Astrocyte of the spinal cord (primary cell): ENCODE data around the gene ZNF195.
A peak's percentile ranks its signal among the peaks of the same experiment; 100 is the strongest.
"Not testable (repeated sequence)": the region's sequence is repeated elsewhere in the genome, so short reads cannot be mapped to it uniquely, and the experiment has no call there.

Experiments
- DNase-seq: peaks from one replicate; pipeline ENCODE4 v3.0.0; 2011; ENCODE audit warnings: low read depth, low spot score
- H3K4me3 ChIP-seq: 2 replicates; pipeline ENCODE4 v1.5.1; 2011; ENCODE audit warnings: low read depth, mild to moderate bottlenecking, low read length, moderate library complexity
- in situ Hi-C: cut with HindIII; loops from 2 replicates; pipeline ENCODE4 v1.10.0; 2017; ENCODE audit warnings: low sequenced_read_pairs
- TF ChIP-seq, protein P1 (sequence below): IDR thresholded peaks from 2 replicates; pipeline ENCODE4 v1.5.1; 2012; ENCODE audit warnings: low read depth, mild to moderate bottlenecking, low read length, inconsistent platforms

ZNF195 gene

DNA sequence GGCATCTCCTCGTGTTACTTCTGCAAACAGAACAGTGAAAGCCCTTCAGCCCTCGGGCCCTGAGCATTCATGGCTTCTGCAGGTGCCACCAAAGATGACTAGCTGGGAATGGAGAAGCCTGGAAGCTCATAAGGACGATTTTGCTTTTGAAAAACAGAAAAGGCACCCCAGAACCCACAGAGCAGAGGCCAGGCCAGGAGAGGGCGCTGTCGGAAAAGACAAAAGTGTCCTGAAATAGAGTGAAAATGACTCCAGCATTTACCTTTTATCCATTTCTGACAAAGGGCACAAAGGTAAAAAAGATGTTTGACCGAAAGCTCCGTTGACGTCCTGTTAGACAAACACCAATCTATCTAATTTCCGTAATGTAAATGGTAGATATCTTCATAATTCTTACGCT lies 37.6 kb downstream of the ZNF195 start:
- peak; percentile 19 for DNase-seq
- H3K4me3 ChIP-seq: no peak overlapping the region
- in situ Hi-C loops: no loop called here
- TF ChIP-seq, protein P1, sequence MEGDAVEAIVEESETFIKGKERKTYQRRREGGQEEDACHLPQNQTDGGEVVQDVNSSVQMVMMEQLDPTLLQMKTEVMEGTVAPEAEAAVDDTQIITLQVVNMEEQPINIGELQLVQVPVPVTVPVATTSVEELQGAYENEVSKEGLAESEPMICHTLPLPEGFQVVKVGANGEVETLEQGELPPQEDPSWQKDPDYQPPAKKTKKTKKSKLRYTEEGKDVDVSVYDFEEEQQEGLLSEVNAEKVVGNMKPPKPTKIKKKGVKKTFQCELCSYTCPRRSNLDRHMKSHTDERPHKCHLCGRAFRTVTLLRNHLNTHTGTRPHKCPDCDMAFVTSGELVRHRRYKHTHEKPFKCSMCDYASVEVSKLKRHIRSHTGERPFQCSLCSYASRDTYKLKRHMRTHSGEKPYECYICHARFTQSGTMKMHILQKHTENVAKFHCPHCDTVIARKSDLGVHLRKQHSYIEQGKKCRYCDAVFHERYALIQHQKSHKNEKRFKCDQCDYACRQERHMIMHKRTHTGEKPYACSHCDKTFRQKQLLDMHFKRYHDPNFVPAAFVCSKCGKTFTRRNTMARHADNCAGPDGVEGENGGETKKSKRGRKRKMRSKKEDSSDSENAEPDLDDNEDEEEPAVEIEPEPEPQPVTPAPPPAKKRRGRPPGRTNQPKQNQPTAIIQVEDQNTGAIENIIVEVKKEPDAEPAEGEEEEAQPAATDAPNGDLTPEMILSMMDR: peak; percentile 69

DNA sequence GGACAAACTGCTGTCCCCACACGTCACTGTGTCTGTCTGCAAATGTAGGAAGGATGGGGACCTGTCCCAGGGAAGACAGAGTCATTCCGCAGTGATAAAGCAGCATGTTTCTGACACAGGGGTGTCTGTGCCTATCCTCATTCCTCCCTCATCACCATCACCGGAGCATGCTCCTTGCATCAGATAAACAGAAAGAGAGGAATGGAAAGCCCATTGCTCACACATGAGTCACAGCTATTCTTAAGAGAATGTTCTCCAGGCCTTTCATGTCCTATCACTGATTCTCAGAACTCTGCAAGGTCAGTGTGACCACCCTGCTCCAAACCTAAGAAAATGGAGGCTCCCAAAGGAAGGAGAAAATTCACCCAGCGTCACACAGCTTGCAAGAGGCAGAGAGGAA lies 38.9 kb downstream of the ZNF195 start:
- TF ChIP-seq, protein P1: no peak
- H3K4me3 ChIP-seq: no peak overlapping the region
- in situ Hi-C loops: no loop called here
- peak; percentile 62 for DNase-seq

DNA sequence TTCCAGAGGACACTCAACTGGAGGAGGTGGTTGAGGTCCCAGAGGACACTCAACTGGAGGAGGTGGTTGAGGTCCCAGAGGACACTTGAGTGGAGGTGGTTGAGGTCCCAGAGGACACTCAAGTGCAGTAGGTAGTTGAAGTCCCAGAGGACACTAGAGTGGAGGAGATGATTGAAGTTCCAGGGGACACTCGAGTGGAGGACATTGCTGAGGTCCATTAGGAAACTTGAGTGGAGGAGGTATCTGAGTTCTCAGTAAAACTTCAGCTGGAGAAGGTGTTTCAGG lies 39.7 kb downstream of the ZNF195 start:
- TF ChIP-seq, protein P1: no peak
- in situ Hi-C loops: no loop called here
- DNase-seq: no peak

DNA sequence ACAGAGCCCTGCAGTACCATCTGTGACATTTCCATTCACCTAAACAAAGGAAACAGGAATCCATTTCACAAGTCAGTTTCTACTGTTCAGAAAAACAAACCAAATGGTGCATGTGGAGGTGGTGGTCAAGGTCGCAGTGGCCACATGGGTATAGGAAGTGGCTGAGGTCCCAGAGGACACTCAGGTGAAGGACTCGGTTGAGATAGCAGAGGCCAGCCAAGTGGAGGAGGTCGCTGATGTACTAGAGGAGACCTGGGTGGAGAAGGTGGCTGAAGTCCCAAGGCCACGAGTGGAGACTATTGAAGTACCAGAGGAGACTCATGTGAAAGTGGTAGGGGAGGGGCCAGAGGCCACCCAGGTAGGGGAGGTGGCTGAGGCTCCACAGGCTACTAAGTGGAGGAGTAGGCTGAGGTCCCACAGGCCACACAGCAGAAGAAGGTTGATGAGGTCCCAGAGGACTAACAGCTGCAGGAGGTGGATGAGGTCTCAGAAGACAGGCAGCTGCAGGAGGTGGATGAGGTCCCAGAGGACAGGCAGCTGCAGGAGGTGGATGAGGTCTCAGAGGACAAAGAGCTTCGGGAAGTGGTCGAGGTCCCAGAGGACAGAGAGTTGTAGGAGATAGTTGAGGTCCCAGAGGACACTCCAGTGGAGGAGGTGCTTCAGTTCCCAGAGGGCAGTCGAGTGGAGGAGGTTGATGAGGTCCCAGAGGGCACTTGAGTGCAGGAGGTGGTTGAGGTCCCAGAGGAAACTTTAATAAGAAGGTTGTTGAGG lies 40.2 kb downstream of the ZNF195 start:
- TF ChIP-seq, protein P1: no peak
- DNase-seq: no peak
- in situ Hi-C loops: no loop called here
- no peak overlapping the region for H3K4me3 ChIP-seq

More for the DNA sequence above, 39.7 kb downstream of the ZNF195 start:
- H3K4me3 ChIP-seq: no peak overlapping the region

DNA sequence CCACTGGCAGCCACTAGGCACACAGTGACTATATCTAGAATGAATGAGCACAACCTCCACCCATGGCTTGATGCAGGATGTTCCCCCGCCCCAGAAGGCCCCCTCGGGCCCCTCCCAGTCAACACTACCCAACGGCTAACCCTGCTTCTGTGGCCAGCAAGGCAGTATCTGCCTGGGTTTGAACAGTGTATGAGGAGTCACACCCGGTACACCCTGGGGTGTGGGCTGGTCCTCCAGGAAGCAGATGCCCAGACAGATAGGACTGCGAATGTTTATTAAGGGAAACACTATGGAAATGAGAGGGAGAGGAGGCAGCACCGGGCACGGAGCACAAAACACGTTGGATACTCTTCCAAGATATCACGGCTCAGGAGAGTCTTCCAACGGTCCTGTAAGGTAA lies 42.5 kb downstream of the ZNF195 start:
- in situ Hi-C loops, H3K4me3 ChIP-seq, DNase-seq: not testable (repeated sequence)

DNA sequence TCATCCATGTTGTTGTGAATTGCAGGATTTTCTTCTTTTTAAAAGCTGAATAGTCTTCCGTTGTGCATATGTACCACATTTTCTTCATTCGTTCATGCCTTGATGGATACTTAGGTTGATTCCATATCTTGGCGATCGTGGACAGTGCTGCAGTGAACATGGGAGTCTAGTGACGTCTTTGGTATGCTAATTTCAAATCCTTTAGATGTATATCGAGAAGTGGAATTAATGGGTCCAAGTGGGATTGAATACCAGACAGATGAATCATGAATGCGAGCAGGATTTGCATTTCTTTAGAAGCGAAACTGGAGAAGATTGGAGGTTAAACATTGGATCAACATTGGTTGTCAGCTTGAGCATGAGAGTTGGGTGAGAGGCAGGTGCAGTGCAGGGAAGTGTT lies 45.8 kb downstream of the ZNF195 start:
- in situ Hi-C loops, DNase-seq, H3K4me3 ChIP-seq: not testable (repeated sequence)

DNA sequence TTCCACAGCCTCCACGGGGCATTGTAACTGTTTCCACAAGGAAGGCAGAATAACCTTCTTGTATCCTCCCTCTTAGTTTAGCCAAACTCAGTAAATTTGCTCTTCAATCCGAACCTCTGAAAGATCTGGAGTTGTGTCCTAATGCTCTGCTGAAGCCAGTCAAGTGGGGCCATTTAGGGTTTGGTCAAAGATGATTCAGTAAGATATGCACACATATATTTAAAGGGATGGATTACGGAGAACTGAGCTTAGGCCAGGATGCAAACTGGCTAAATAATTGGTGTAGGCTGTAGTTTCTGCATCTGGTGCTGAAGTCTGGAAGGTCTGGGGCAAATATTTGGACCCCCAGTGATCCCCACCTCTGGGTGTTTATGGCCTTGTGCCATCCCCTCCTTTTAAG lies 47.9 kb downstream of the ZNF195 start:
- H3K4me3 ChIP-seq, in situ Hi-C loops, DNase-seq: not testable (repeated sequence)

DNA sequence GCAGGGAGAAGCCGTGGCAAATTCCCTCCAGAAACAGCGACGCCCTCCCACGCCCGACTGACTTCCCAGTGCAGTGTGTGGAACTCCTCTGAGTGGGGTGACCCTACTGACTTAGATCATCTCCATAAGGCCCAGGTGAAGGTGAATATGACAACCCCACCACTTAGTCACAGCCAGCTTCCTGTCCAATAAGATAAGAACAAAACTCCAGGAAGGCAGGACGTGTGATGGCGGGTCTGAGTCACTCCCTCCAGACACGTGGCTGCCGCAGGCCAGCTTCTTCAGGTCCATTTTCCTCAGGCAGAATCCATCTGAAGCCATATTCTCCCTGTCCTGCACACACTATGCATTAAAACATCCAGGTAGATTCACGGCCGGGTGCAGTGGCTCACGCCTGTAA lies 48.9 kb downstream of the ZNF195 start:
- in situ Hi-C loops, H3K4me3 ChIP-seq, DNase-seq: not testable (repeated sequence)

DNA sequence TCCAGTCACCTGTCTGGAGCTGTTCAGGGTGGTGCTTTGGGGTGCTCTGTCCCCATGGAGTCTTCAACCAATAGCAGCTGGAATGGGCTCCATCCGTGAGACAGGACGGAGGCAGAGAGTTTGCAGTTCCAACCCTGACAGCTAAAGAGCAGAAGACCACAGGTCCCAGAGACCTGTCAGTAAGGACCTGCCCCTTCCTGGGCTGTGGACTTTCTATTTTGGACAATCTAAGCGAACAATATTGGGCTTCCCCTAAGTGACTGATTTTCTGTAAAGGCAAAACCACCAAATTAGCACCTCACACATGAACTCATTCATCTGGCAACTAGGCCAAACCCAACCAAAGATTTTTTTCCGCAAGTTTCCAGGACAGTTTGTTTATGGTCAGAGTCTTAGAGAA lies 50.4 kb downstream of the ZNF195 start:
- H3K4me3 ChIP-seq, DNase-seq, in situ Hi-C loops: not testable (repeated sequence)

DNA sequence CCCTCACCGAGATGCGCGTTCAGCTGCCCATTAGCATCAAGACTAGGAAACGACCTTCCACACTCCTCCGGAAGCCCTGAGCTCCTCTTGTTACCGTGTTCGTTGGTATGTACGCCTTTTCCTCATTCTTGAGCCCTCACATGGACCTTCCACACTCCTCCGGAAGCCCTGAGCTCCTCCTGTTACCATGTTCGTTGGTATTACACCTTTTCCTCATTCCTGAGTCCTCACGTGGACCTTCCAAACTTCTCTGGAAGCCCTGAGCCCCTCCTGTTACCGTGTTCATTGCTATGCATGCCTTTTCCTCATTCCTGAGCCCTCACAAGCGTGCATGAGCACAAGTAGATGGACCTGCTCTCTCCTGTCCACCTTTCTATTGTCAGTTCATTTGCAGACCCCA lies 52.5 kb downstream of the ZNF195 start:
- DNase-seq, in situ Hi-C loops, H3K4me3 ChIP-seq: not testable (repeated sequence)

DNA sequence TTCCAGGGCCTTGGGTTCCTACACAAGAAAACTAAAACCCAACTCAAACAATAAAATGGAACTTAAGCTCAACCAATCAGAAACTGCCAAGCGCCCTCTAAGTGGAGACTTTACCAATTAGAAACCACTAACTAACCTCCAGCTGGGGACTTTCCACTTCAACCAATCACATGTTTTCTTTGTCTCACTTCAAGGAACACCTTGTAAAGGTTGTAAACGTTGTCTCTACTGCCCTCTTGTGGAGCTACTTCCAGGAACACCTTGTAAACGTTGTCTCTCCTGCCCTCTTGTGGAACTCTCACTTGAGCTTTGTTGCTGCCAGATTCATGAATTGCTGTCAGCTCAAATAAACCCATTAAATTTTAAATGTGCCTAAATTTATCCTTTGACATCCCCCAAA lies 54.2 kb downstream of the ZNF195 start:
- DNase-seq, H3K4me3 ChIP-seq, in situ Hi-C loops: not testable (repeated sequence)
